ENCODE measurements around the gene LPCAT3.

Gene LPCAT3

GRCh38 chr12:7013101-7013500 is 5.2 kb downstream of the LPCAT3 start:
- no peak for TF ChIP-seq CTCF (IDR thresholded peaks at IDR 0.05)

- TF ChIP-seq CTCF (IDR thresholded peaks at IDR 0.05), result no peak
Observed at GRCh38 chr12:7012024-7012607, 6.2 kb downstream of the LPCAT3 start.

GRCh38 chr12:7009512-7009911 is 8.8 kb downstream of the LPCAT3 start:
- TF ChIP-seq CTCF (IDR thresholded peaks at IDR 0.05), result no peak

GRCh38 chr12:7008864-7009263 is 9.4 kb downstream of the LPCAT3 start:
- no peak for TF ChIP-seq CTCF (IDR thresholded peaks at IDR 0.05)

- TF ChIP-seq CTCF (IDR thresholded peaks at IDR 0.05), result no peak
Observed at GRCh38 chr12:7006639-7007038, 11.6 kb downstream of the LPCAT3 start.

- TF ChIP-seq CTCF (IDR thresholded peaks at IDR 0.05), result no peak
Observed at GRCh38 chr12:7005311-7005710, 13.0 kb downstream of the LPCAT3 start.

- TF ChIP-seq CTCF (IDR thresholded peaks at IDR 0.05), result no peak
Observed at GRCh38 chr12:7004840-7005239, 13.4 kb downstream of the LPCAT3 start.

DNA sequence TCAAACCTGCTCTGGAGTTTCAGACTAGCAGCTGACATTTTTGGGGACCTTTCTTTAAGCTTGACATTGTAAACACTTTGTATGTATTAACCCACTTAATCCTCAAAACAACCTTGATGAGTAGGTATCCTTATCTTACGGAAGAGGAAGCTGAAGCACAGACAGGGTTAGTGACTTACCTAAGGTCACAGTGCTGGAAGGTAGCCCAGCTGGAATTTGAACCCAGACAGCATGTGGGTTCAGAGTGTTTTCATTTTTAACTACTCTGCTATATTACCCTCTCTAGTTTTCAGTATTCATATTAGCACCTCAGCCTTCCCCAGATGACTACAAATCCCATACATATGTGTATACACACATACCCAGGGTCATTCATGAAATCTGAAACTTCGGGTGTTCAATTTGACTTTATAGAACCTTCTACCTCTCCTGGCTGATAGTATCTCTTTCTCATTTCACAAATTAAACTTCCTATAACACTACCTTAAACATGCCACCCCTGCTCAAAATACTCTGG is 13.9 kb downstream of the LPCAT3 start:
- TF ChIP-seq CTCF (IDR thresholded peaks at IDR 0.05), result no peak
